Gastrocnemius medialis (tissue), 4 donors: Measurements from ENCODE around the gene MTCL3.

Source experiments
- ATAC-seq, 2 donors: fragments of 150-250 bp; one replicate each; pipeline ENCODE4 v1.9.1; 2016
- DNase-seq, 2 donors: peaks; one replicate each; pipeline ENCODE4 v3.0.0-alpha.2; 2019
- H3K27ac ChIP-seq, 4 donors: fragments of 200-600 bp; sonication (generic); 1 replicate in 1 of 4; 2 replicates in 3 of 4; pipeline ENCODE4 v1.5.1; 2016 to 2018; ENCODE audit warnings: mild to moderate bottlenecking in 2 of 4, moderate library complexity in 1 of 4
- H3K27me3 ChIP-seq, 3 donors: fragments of 200-600 bp; sonication (generic) in 2 of 3; 1 replicate in 1 of 3; 2 replicates in 2 of 3; pipeline versions ENCODE4 v1.5.1 to v1.6.0; 2016 to 2019; ENCODE audit warnings: mild to moderate bottlenecking in 1 of 3, moderate library complexity in 1 of 3
- H3K36me3 ChIP-seq, 2 donors: fragments of 200-600 bp; sonication (generic) in 1 of 2; one replicate each; pipeline ENCODE4 v1.5.1; 2017 to 2018
- H3K4me1 ChIP-seq, 2 donors: fragments of 200-600 bp; sonication (generic) in 1 of 2; one replicate each; pipeline ENCODE4 v1.5.1; 2016 to 2017; ENCODE audit warnings: mild to moderate bottlenecking in 2 of 2
- H3K4me3 ChIP-seq, 4 donors: fragments of 200-600 bp; sonication (generic) in 3 of 4; 1 replicate in 1 of 4; 2 replicates in 3 of 4; pipeline ENCODE4 v1.5.1; 2016 to 2019; ENCODE audit warnings: mild to moderate bottlenecking in 2 of 4
- H3K9me3 ChIP-seq, 3 donors: fragments of 200-600 bp; sonication (generic) in 2 of 3; 1 replicate in 1 of 3; 2 replicates in 2 of 3; pipeline ENCODE4 v1.5.1; 2016 to 2019
- CTCF ChIP-seq, 5 experiments: fragments of 450-650 bp in 3 of 5; fragments of 200-600 bp in 2 of 5; sonication (generic) in 2 of 5; IDR thresholded peaks in 4 of 5; conservative IDR thresholded peaks in 1 of 5; 1 replicate in 4 of 5; 2 replicates in 1 of 5; pipeline ENCODE4 v1.5.1; 2016 to 2019; ENCODE audit warnings: antibody characterized with exemption in 5 of 5, mild to moderate bottlenecking in 3 of 5, moderate library complexity in 3 of 5
- POLR2A ChIP-seq, 2 donors: fragments of 450-650 bp; IDR thresholded peaks; one replicate each; pipeline ENCODE4 v1.6.1; 2017; ENCODE audit warnings: antibody characterized with exemption in 2 of 2, mild to moderate bottlenecking in 2 of 2, moderate library complexity in 2 of 2
- in situ Hi-C, 4 donors: fragments of 200-750 bp; cut with MboI; loops; one replicate each; pipeline versions ENCODE4 v1.15.0 to v1.8.0; 2017; ENCODE audit warnings: low sequenced_read_pairs in 4 of 4
- intact Hi-C: fragments of 100-400 bp; cut with DNase I; formaldehyde crosslinking; loops from one replicate; pipeline ENCODE4 v1.15.1; 2023; ENCODE audit warnings: low total_unique reads

MTCL3 gene

DNA sequence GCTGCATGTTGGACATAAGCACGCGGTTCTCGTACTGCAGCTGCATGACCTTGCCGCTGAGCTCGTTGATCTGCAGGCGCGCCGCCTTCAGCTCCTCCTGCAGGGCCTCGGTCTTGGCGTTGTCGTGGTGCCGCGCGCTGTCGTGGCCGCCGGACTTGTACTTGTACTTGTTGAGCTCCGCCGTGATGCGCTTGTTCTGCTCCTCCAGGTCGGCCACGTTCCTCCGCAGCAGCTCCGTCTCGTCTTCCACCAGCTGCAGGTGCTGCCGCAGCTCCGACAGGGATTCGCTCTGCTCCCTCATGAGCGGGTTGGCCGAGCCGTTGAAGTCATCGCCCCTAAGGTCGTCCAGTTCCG, 43.3 kb downstream of the MTCL3 start:
- intact Hi-C loops (no loop called here), in situ Hi-C loops (no loop called here)
- TF ChIP-seq CTCF (IDR thresholded peaks at IDR 0.05 in 4 of 5, conservative IDR thresholded peaks at IDR 0.05 in 1 of 5), result no peak
- no peak for TF ChIP-seq POLR2A (IDR thresholded peaks at IDR 0.05)
- ATAC-seq (no peak), DNase-seq (no peak)
- no peak overlapping the region for H3K4me3 ChIP-seq
- H3K27ac ChIP-seq, result no peak overlapping the region
- H3K9me3 ChIP-seq, result no peaks in the 10 kb centered on the region
- no peaks in the 10 kb centered on the region for H3K27me3 ChIP-seq
- H3K4me1 ChIP-seq, result no peaks in the 10 kb centered on the region
- H3K36me3 ChIP-seq, result no peaks in the 10 kb centered on the region

- intact Hi-C loops (no loop called here), in situ Hi-C loops (no loop called here)
- no peak overlapping the region for H3K4me3 ChIP-seq
- no peak overlapping the region for H3K27ac ChIP-seq
- DNase-seq (no peak), ATAC-seq (no peak)
- H3K27me3 ChIP-seq, result no peaks in the 10 kb centered on the region
- no peaks in the 10 kb centered on the region for H3K36me3 ChIP-seq
- no peaks in the 10 kb centered on the region for H3K9me3 ChIP-seq
- H3K4me1 ChIP-seq, result no peaks in the 10 kb centered on the region
- no peak for TF ChIP-seq CTCF (IDR thresholded peaks at IDR 0.05 in 4 of 5, conservative IDR thresholded peaks at IDR 0.05 in 1 of 5)
- no peak for TF ChIP-seq POLR2A (IDR thresholded peaks at IDR 0.05)
Observed at GRCh38 chr6:127475135-127475822, 43.9 kb downstream of the MTCL3 start.

- no peaks in the 10 kb centered on the region for H3K27me3 ChIP-seq
- no peaks in the 10 kb centered on the region for H3K36me3 ChIP-seq
- intact Hi-C loops (no loop called here), in situ Hi-C loops (loop anchor here in 3 of 4 donors (5.0 to 25.0 kb wide), 3 partner anchors 61 to 284 kb away; no protein-coding TSS in a partner anchor)
- DNase-seq (no peak), ATAC-seq (no peak)
- H3K4me3 ChIP-seq, result no peak overlapping the region
- H3K4me1 ChIP-seq, result no peaks in the 10 kb centered on the region
- no peaks in the 10 kb centered on the region for H3K9me3 ChIP-seq
- no peak for TF ChIP-seq POLR2A (IDR thresholded peaks at IDR 0.05)
- TF ChIP-seq CTCF (IDR thresholded peaks at IDR 0.05 in 4 of 5, conservative IDR thresholded peaks at IDR 0.05 in 1 of 5), result no peak
- H3K27ac ChIP-seq, result no peak overlapping the region
Observed at GRCh38 chr6:127471379-127472255, 47.5 kb downstream of the MTCL3 start.

DNA sequence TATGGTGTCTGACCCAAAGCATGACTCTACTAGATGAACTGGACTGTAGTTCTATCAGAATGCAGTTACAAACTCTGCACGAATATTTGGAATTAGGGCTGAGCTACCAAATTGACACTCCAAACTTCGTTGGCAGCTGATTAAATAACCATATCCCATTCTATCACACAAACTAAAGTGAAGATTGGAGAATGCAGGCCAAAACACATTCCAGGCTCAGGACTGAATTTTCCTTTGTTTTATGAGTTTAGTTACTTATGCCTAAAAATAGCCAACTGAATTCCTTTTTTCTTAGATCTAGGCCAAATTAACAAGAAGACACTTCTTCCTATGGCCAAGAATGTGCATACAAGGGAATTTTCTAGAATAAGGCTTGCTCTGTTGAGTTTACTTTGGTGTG, 50.2 kb downstream of the MTCL3 start:
- in situ Hi-C loops (loop anchor here in 2 of 4 donors (10.0 to 25.0 kb wide), 3 partner anchors 76 to 282 kb away; partner anchors contain the start of gene ECHDC1 (in 1 of the 2)), intact Hi-C loops (no loop called here)
- Histone ChIP-seq H3K4me1 (peaks cover 6 to 9% of the 10 kb centered on the region in 2 donors), H3K36me3 (no peaks in the 10 kb centered on the region), H3K27ac (no peak overlapping the region), H3K27me3 (no peaks in the 10 kb centered on the region), H3K9me3 (no peaks in the 10 kb centered on the region), H3K4me3 (no peak overlapping the region)
- TF ChIP-seq CTCF (IDR thresholded peaks at IDR 0.05 in 4 of 5, conservative IDR thresholded peaks at IDR 0.05 in 1 of 5) (no peak), POLR2A (IDR thresholded peaks at IDR 0.05) (no peak)
- no peak for DNase-seq
- ATAC-seq, result no peak
